ENCODE data around the gene NLRP12.
"Not testable (repeated sequence)": the region's sequence is repeated elsewhere in the genome, so short reads cannot be mapped to it uniquely, and the experiment has no call there.

Gene NLRP12

GRCh38 chr19:53789708-53790678, 34.1 kb downstream of the NLRP12 start:
- TF ChIP-seq, protein P1, sequence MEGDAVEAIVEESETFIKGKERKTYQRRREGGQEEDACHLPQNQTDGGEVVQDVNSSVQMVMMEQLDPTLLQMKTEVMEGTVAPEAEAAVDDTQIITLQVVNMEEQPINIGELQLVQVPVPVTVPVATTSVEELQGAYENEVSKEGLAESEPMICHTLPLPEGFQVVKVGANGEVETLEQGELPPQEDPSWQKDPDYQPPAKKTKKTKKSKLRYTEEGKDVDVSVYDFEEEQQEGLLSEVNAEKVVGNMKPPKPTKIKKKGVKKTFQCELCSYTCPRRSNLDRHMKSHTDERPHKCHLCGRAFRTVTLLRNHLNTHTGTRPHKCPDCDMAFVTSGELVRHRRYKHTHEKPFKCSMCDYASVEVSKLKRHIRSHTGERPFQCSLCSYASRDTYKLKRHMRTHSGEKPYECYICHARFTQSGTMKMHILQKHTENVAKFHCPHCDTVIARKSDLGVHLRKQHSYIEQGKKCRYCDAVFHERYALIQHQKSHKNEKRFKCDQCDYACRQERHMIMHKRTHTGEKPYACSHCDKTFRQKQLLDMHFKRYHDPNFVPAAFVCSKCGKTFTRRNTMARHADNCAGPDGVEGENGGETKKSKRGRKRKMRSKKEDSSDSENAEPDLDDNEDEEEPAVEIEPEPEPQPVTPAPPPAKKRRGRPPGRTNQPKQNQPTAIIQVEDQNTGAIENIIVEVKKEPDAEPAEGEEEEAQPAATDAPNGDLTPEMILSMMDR (IDR thresholded peaks at IDR 0.05; ENCODE audit: low read length, missing control alignments): no peak
- H3K4me3 ChIP-seq (replicated peaks; ENCODE audit: low read depth, low read length): no peak overlapping the region
- DNase-seq (ENCODE audit: low read depth): no peak

DNA sequence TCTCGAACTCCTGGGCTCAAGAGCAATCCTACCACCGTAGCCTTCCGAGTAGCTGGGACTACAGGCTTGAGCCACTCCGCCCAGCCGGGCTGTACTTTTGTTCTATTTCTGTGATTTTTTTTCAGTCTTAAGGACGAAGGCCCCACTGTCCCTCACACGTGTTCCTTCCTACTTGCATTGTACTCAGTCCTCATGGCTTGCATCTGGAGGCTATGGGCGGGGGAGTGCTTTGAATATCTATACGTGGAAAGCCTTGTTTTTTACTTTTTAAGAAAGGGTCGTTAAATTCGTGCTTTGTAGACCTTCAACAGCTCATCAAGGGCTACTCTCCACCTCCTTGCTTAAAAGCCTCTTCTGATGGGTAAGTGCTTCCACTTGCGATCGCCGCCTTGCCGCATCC, 36.8 kb downstream of the NLRP12 start:
- TF ChIP-seq, protein P1 (IDR thresholded peaks at IDR 0.05; ENCODE audit: low read length, missing control alignments): no peak
- DNase-seq (ENCODE audit: low read depth): no peak
- H3K4me3 ChIP-seq (replicated peaks; ENCODE audit: low read depth, low read length): no peak overlapping the region

GRCh38 chr19:53786744-53787143, 37.4 kb downstream of the NLRP12 start:
- TF ChIP-seq, protein P1 (IDR thresholded peaks at IDR 0.05; ENCODE audit: low read length, missing control alignments): no peak
- H3K4me3 ChIP-seq (replicated peaks; ENCODE audit: low read depth, low read length): no peak overlapping the region
- no peak for DNase-seq (ENCODE audit: low read depth)

DNA sequence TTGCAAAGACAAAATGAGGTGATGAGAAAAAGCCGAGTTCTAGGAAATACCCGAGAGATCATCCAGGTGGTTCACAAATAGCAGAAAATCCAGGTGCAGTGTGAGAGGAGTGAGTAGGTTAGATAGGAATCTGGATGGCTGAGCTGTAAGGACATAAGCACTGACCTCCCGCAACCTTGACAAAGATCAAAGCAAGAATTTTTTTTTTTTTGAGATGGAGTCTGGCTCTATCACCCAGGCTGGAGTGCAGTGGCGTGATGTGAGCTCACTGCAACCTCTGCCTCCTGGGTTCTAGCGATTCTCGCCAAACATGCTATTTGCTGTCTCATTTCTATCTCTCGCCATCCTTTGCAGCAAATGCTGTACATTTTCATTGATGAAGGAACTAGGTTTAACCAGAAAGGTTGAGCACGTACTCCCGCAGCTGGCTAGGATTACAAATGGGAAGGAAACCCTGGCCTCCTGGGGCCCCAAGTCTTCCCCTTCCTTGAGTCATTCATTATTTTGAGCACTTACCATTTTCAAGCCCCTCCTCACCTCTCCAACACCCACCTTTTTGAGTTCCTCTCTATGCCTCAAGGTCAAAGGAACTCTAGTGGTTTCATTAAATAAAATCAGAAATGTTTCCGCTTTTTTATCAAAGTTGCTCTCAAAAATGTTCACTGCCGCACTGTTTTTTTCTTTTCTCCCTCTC, 38.8 kb downstream of the NLRP12 start:
- H3K4me3 ChIP-seq (replicated peaks; ENCODE audit: low read depth, low read length): no peak overlapping the region
- DNase-seq (ENCODE audit: low read depth): no peak
- TF ChIP-seq, protein P1 (IDR thresholded peaks at IDR 0.05; ENCODE audit: low read length, missing control alignments): no peak

- TF ChIP-seq, protein P1 (IDR thresholded peaks at IDR 0.05; ENCODE audit: low read length, missing control alignments): no peak
- no peak for DNase-seq (ENCODE audit: low read depth)
- no peak overlapping the region for H3K4me3 ChIP-seq (replicated peaks; ENCODE audit: low read depth, low read length)
Observed at GRCh38 chr19:53782698-53783097, 41.4 kb downstream of the NLRP12 start.

GRCh38 chr19:53781332-53781731, 42.8 kb downstream of the NLRP12 start:
- DNase-seq (ENCODE audit: low read depth); H3K4me3 ChIP-seq (replicated peaks; ENCODE audit: low read depth, low read length): not testable (repeated sequence)

DNA sequence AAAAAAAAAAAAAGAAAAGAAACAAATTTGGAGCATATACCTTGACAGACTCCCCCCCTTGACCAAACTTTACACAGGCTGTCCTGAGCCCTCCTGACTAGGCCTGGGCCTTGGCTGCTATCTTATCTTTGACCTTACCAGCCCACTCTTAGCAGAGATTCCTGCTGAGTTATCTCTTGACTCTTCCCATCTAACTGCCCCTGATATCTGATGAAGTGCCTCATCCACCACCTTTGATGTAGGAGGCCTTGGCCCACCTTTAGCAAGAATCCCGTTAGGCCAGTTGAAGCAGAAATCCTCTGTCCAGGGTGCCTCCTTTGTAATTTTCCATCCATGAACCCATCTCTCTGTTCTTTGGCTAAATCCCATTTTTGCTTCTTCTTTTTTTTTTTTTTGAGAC, 43.6 kb downstream of the NLRP12 start:
- no peak overlapping the region for H3K4me3 ChIP-seq (replicated peaks; ENCODE audit: low read depth, low read length)
- TF ChIP-seq, protein P1 (IDR thresholded peaks at IDR 0.05; ENCODE audit: low read length, missing control alignments): no peak
- DNase-seq (ENCODE audit: low read depth): no peak
